A673 (cell line): ENCODE measurements around the gene SYT9.

Experiments
- EZH2 ChIP-seq: fragments of 200-600 bp; sonication (generic); IDR thresholded peaks from 2 replicates; pipeline ENCODE4 v1.6.1; 2017; ENCODE audit warnings: borderline replicate concordance, low read depth, mild to moderate bottlenecking, mixed read lengths, antibody characterized with exemption, low read length; ENCODE audit not compliant: poor library complexity, severe bottlenecking
- TF ChIP-seq, protein P1 (sequence below): fragments of 300-800, 200-600 bp; sonication (generic); conservative IDR thresholded peaks from 2 replicates; pipeline ENCODE4 v1.5.1; 2017; ENCODE audit warnings: low read depth, mild to moderate bottlenecking, antibody characterized with exemption, low read length, moderate library complexity, mixed read lengths

DNA sequence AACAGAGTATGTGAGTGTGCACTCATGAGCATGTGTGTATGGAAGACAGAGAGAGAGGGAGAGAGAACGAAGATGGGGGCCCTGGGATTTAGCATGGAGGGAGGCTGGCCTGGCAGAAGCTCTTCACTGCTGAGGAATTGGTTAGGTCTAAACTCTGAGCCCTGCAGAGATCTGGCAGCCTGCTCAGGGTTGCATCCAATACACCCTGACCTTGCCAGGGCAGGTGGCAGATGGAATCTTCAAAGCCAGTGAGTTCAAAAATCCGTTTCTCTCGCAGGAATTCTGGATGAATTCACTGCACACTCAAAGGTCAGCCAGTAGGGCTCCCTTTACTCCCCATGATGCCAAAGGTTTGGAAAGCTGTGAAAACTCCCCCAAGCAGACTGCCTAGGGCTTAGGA, 172.2 kb downstream of the SYT9 start:
- TF ChIP-seq, protein P1, sequence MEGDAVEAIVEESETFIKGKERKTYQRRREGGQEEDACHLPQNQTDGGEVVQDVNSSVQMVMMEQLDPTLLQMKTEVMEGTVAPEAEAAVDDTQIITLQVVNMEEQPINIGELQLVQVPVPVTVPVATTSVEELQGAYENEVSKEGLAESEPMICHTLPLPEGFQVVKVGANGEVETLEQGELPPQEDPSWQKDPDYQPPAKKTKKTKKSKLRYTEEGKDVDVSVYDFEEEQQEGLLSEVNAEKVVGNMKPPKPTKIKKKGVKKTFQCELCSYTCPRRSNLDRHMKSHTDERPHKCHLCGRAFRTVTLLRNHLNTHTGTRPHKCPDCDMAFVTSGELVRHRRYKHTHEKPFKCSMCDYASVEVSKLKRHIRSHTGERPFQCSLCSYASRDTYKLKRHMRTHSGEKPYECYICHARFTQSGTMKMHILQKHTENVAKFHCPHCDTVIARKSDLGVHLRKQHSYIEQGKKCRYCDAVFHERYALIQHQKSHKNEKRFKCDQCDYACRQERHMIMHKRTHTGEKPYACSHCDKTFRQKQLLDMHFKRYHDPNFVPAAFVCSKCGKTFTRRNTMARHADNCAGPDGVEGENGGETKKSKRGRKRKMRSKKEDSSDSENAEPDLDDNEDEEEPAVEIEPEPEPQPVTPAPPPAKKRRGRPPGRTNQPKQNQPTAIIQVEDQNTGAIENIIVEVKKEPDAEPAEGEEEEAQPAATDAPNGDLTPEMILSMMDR, result no peak
- TF ChIP-seq EZH2, result no peak
